Neural cell (in vitro differentiated cells): ENCODE data around the gene AQP5.

Experiments
- EZH2 ChIP-seq: fragments of 200-600, 300-800 bp; shearing (Covaris generic), sonication (generic); IDR thresholded peaks from 2 replicates; pipeline ENCODE4 v1.6.1; 2014; ENCODE audit warnings: antibody characterized with exemption, low read length, borderline replicate concordance, mild to moderate bottlenecking; ENCODE audit not compliant: insufficient read depth, poor library complexity, severe bottlenecking
- MXI1 ChIP-seq: fragments of 450-650 bp; conservative IDR thresholded peaks from 2 replicates; pipeline ENCODE4 v1.6.1; 2014; ENCODE audit warnings: antibody characterized with exemption, mild to moderate bottlenecking; ENCODE audit not compliant: poor library complexity, severe bottlenecking
- POLR2AphosphoS5 ChIP-seq: IDR thresholded peaks from 2 replicates; pipeline ENCODE4 v1.6.1; 2012
- RAD21 ChIP-seq: fragments of 450-650 bp; conservative IDR thresholded peaks from 2 replicates; pipeline ENCODE4 v1.6.1; 2014; ENCODE audit warnings: antibody characterized with exemption, mild to moderate bottlenecking, moderate library complexity
- TAF1 ChIP-seq: IDR thresholded peaks from 2 replicates; pipeline ENCODE4 v1.6.1; 2012; ENCODE audit warnings: low read depth
- TF ChIP-seq, protein P1 (sequence below): fragments of 450-650 bp; IDR thresholded peaks from 2 replicates; pipeline ENCODE4 v1.5.1; 2014; ENCODE audit warnings: antibody characterized with exemption, mild to moderate bottlenecking, moderate library complexity; ENCODE audit not compliant: poor library complexity, severe bottlenecking
- TF ChIP-seq, protein P2 (sequence below): IDR thresholded peaks from 2 replicates; pipeline ENCODE4 v1.6.1; 2012; ENCODE audit warnings: borderline replicate concordance

- TF ChIP-seq, protein P1, sequence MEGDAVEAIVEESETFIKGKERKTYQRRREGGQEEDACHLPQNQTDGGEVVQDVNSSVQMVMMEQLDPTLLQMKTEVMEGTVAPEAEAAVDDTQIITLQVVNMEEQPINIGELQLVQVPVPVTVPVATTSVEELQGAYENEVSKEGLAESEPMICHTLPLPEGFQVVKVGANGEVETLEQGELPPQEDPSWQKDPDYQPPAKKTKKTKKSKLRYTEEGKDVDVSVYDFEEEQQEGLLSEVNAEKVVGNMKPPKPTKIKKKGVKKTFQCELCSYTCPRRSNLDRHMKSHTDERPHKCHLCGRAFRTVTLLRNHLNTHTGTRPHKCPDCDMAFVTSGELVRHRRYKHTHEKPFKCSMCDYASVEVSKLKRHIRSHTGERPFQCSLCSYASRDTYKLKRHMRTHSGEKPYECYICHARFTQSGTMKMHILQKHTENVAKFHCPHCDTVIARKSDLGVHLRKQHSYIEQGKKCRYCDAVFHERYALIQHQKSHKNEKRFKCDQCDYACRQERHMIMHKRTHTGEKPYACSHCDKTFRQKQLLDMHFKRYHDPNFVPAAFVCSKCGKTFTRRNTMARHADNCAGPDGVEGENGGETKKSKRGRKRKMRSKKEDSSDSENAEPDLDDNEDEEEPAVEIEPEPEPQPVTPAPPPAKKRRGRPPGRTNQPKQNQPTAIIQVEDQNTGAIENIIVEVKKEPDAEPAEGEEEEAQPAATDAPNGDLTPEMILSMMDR = no peak
- TF ChIP-seq POLR2AphosphoS5 (no peak), EZH2 (no peak), TAF1 (no peak), MXI1 (no peak), RAD21 (no peak)
- TF ChIP-seq, protein P2, sequence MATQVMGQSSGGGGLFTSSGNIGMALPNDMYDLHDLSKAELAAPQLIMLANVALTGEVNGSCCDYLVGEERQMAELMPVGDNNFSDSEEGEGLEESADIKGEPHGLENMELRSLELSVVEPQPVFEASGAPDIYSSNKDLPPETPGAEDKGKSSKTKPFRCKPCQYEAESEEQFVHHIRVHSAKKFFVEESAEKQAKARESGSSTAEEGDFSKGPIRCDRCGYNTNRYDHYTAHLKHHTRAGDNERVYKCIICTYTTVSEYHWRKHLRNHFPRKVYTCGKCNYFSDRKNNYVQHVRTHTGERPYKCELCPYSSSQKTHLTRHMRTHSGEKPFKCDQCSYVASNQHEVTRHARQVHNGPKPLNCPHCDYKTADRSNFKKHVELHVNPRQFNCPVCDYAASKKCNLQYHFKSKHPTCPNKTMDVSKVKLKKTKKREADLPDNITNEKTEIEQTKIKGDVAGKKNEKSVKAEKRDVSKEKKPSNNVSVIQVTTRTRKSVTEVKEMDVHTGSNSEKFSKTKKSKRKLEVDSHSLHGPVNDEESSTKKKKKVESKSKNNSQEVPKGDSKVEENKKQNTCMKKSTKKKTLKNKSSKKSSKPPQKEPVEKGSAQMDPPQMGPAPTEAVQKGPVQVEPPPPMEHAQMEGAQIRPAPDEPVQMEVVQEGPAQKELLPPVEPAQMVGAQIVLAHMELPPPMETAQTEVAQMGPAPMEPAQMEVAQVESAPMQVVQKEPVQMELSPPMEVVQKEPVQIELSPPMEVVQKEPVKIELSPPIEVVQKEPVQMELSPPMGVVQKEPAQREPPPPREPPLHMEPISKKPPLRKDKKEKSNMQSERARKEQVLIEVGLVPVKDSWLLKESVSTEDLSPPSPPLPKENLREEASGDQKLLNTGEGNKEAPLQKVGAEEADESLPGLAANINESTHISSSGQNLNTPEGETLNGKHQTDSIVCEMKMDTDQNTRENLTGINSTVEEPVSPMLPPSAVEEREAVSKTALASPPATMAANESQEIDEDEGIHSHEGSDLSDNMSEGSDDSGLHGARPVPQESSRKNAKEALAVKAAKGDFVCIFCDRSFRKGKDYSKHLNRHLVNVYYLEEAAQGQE = no peak
Measured at GRCh38 chr12:49964849-49965624, 3.4 kb downstream of the AQP5 start.
